HuH-7 (cell line): ENCODE measurements around the gene HSPA14.
"Not testable (repeated sequence)": the region's sequence is repeated elsewhere in the genome, so short reads cannot be mapped to it uniquely, and the experiment has no call there.

Experiments
- DNase-seq: peaks from one replicate; pipeline ENCODE4 v3.0.0; 2011; ENCODE audit warnings: low spot score

HSPA14 gene

DNA sequence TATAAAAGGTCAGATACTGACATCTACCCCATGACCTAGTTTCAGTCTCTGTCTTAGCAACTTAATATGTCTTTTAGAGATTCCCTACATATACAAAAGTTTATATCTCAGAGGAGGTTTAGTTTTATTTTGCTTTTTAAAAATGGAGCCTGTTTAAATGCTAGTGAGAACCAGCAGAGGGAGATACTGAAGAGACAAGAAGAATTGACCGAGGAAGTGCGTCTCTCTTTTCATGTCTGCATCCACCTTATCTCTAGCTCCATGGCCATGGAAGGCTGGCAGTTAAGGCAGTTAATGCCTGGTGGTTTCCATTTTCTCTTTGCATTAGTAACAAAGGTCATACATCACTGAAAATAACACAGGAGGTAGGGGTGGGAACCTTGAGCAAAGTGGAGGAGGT lies 51.2 kb downstream of the HSPA14 start:
- peak; percentile 44 for DNase-seq

DNA sequence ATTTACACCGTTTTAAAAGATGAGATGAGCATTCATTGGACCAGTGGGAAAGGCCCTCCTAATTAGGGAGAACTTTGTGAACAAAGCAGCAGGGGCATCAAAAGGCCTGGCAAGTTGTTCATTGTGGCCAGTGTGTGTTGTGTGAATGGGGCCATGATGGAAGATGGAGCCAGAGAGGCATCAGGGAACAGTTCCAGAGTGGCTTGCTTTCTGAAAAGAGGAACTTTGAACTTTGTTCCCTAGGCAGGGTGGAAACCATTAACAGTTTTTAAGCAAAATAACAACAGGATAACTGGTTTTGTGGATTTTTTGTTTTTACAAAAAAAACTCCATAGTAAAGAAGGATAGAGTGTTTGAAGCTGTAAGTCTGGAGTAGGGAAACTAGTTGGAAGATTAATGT lies 53.0 kb downstream of the HSPA14 start:
- DNase-seq, result no peak

DNA sequence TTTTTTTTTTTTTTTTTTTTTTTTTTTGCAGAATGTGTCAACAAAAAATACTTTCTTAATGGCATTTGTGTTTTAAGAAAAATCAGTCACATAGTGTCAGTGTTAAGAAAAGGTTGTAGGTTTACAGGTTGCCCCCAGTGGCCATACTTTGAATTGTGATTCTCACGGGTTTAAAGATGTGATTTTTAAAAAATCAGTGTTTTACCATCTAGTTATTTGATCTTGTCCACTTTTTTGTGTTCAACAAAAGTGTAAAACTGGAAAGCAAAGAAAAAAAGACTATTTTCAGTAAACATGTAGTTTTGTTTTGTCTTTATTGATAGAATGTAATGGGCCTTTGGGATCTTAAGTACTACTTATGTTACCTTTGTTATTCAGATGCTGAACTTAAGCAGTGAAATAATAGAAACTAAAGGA lies 66.2 kb downstream of the HSPA14 start:
- peak; percentile 50 for DNase-seq

DNA sequence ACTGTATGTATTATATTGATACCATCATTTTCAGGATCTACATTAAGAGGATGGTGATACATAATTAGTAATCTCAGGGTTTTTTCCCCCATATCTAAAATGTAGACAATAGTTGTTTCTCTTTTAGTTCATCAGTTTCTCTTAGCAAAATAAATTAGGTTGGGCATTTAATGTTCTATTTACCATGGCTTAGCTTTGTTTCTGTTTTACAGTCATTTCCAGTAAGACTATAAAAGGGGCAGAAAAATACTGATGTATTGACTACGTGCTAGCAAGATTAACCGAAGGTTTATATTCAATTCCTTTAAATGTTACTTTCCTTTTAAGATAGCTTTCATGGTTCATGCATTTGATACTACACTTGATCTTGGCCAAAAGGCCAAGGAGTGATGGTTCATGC lies 66.8 kb downstream of the HSPA14 start:
- DNase-seq, result no peak

DNA sequence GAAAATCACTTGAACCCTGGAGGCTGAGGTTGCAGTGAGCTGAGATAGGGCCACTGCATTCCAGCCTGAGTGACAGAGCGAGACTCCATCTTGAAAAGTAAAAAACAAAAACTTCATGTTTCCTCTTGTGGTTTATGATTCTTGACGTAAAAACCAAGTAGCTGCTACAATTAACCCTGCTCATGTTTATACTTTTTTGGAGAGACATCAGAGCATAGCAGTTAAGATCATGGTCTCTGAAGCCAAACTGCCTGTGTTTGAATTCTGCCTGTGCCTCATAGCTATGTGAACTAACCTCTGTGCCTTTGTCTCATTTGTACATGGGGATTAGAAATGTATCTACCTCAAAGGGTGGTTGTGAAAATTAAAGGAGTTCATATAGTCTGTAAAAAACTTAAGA lies 67.8 kb downstream of the HSPA14 start:
- no peak for DNase-seq

DNA sequence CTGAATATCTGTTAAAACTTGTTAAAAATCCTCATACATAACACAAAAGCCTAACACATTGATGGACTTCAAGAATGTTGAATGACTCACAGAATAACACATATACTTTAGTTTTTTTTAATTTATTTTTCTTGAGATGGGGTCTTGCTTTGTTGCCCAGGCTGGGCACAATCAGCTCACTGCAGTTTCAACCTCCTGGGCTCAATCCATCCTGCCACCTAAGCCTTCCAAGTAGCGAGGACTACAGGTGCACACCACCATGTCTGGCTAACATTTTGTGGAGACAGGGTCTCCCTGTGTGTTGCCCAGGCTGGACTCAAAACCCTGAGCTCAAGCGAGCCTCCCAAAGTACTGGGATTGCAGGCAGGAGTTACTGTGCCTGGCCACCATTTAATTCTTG lies 68.7 kb downstream of the HSPA14 start:
- no peak for DNase-seq

DNA sequence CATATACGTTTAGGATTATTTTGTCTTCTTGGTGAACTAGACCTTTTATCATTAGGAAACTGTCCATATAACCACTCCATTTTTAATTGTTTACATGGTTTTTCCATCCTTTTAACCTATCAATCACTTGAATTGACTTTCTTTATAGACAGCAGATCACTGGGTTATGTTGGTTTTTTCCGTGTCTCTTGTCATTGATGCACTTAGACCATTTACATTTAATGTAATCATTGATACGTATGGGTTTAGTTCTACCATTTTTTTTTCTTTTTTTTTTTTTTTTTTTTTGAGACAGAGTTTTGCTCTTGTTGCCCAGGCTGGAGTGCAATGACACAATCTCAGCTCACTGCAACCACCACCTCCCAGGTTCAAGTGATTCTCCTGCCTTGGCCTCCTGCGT lies 69.5 kb downstream of the HSPA14 start:
- not testable (repeated sequence) for DNase-seq

DNA sequence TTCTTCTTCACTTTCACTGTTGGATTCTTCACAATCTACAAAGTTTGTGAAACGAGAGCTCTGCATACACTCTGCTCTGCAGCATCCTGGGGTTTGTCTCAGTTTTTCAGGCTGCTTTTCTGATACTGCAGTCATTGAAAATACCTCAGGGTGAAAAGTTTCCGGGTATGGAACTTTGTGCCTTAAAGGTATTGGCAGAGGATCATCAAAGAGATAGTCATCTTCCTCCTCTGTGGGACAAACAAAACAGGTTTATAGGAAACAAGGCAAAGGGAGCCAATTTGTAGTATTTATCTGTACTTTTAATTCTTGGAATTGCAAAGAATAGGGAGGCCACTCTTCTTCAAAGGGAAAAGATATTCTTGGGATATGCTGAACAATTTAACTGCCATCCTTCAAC lies 71.0 kb downstream of the HSPA14 start:
- DNase-seq, result no peak

DNA sequence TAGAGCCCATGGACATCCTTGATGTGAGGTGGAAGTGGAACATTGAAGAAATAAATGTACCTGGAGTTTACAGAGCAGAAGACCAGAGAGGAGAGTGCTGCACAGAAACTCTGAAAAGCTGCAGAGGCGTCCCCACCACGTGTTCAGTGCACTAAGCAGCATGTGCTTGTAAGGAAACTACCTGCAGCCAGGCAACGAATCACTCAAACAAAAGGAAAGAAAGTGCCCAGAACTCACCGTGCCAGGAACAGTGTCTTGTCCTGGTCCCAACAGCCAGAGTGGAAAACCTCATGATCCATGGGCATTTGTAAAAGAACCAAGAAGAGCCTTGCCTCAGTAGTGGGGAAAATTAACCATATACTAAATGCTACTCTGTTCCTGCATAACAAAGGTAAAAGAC lies 72.8 kb downstream of the HSPA14 start:
- no peak for DNase-seq

DNA sequence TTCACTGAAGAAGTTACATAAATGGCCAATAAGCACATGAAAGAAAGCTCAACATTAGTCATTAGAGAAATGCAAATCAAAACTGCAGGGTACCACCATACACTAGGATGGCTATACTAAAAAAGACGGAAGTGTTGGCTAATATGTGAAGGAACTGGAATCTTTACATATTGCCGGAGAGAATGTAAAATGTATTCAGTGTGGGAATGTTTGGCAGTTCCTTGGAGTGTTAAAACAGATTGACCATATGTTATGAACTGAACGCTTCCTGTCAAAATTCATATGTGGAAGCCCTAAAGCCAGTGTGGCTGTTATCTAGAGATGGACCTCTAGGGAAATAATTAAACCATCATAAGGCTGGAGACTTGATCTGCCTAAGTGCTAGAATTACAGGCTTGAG lies 73.7 kb downstream of the HSPA14 start:
- DNase-seq, result no peak

DNA sequence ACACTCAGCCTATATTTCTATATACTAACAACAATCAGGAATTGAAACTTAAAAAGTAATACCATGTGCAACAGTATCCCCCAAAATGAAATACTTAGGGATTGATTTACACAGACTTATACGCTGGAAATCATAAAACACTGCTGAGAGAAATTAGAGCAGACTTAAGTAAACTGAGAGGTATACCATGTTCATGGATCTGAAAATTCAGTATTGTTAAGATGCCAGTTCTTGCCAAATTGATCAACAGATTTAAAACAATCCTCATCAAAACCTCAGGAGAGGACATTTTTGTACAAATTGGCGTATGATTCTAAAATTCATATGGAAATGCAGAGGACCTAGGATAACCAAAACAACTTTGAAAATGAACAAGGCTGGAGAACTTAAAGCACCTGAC lies 78.5 kb downstream of the HSPA14 start:
- no peak for DNase-seq

DNA sequence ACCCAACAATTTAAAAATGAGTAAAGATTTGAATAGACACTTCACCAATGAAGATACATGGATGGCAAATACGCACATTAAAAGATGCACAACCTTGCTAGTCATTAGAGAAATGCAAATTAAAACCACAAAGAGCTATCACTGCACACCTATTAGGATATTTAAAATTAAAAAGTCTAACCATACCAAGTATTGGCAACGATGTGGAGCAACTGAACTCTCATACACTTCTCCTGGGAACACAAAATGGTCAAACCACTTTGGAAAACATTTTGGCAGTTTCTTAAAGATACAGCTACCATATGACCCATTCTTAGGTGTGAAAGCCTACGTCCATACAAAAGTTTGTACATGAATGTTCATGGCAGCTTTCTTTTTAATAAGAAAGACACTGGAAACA lies 79.7 kb downstream of the HSPA14 start:
- DNase-seq, result no peak

DNA sequence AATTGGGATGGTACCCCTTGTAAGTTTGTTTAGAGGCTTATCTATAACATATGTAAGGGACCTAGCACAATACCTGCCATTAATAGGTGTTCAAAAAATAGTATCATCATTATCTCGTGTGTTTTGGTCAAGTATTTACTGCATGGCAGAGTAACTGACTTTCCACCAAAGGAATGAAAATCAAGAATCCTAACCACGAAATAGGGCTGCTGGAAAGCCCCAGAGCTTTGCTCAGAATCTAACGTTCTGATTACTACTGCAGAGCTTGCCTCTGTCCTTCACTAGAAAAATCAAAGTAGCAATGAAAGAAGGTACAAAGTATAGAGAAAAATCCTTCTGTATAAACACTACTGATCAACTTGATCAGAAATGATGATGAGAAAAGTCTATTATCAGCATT lies 80.9 kb downstream of the HSPA14 start:
- DNase-seq, result no peak
